Measurements from ENCODE around the gene CMIP.

The CMIP gene

DNA sequence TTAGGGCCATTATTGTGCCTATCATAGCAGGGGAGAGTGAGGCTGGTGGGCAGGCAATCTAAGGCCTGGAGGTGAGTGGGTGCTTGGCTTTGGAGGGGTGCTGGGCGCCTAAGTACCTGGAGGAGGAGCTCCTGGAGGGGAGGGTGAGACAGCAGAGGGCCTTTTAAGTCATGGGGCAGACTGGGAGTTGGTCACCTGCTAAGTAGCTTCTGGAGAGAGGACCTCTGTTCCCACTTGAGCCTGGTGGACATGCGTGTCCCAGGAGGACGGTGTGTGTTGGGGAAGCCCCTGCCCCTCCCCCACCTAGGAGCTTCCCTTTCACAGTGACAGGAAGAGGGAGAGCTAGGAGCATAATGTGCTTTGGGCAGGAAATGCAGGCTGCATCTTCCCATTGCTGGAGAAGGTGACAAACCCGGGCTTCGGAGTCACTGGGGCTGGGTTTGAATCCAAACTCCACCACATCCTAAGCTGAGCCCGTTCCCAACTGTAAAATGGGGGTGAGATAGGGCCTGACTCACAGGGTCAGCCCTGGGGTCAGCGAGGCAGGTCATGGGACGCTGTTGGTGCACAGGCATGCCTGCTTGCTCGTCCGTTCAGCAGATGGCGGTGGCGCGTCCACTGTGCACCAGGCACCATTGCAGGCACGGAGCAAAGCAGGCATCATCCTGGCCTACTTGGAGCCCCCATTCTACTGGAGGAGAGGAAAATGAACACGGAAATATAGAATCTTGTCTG is 37.9 kb downstream of the CMIP start:
- Histone ChIP-seq H3K4me2 (ENCODE audit: low read depth, low read length, poor library complexity, severe bottlenecking) (no peak overlapping the region), H3K9me3 (ENCODE audit: insufficient read depth, low read depth, low read length) (no peaks in the 10 kb centered on the region), H3K9me2 (replicated peaks; ENCODE audit: low read depth, low read length) (no peaks in the 10 kb centered on the region), H3K4me3 (ENCODE audit: low read length, poor library complexity, severe bottlenecking) (no peak overlapping the region), H3F3A (ENCODE audit: low read depth) (no peaks in the 10 kb centered on the region), H3K79me2 (ENCODE audit: insufficient read depth, low read length) (peaks cover 55% of the 10 kb centered on the region), H3K9ac (ENCODE audit: low read depth, low read length, poor library complexity, severe bottlenecking) (no peak overlapping the region), H3K36me3 (ENCODE audit: insufficient read depth, low read length) (no peaks in the 10 kb centered on the region), H3K27me3 (ENCODE audit: insufficient read depth, low read length, poor library complexity, severe bottlenecking) (no peaks in the 10 kb centered on the region), H3K4me1 (ENCODE audit: insufficient read depth, low read length, poor library complexity, severe bottlenecking) (peaks cover 35% of the 10 kb centered on the region), H4K20me1 (ENCODE audit: insufficient read depth, low read length, poor library complexity, severe bottlenecking) (peaks cover 8% of the 10 kb centered on the region), H2AFZ (ENCODE audit: low read length) (no peak overlapping the region)
- no peak for TF ChIP-seq EZH2phosphoT487 (IDR thresholded peaks at IDR 0.05; ENCODE audit: borderline replicate concordance)
- TF ChIP-seq, protein P1, sequence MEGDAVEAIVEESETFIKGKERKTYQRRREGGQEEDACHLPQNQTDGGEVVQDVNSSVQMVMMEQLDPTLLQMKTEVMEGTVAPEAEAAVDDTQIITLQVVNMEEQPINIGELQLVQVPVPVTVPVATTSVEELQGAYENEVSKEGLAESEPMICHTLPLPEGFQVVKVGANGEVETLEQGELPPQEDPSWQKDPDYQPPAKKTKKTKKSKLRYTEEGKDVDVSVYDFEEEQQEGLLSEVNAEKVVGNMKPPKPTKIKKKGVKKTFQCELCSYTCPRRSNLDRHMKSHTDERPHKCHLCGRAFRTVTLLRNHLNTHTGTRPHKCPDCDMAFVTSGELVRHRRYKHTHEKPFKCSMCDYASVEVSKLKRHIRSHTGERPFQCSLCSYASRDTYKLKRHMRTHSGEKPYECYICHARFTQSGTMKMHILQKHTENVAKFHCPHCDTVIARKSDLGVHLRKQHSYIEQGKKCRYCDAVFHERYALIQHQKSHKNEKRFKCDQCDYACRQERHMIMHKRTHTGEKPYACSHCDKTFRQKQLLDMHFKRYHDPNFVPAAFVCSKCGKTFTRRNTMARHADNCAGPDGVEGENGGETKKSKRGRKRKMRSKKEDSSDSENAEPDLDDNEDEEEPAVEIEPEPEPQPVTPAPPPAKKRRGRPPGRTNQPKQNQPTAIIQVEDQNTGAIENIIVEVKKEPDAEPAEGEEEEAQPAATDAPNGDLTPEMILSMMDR (conservative IDR thresholded peaks at IDR 0.05; ENCODE audit: low read length), result no peak

DNA sequence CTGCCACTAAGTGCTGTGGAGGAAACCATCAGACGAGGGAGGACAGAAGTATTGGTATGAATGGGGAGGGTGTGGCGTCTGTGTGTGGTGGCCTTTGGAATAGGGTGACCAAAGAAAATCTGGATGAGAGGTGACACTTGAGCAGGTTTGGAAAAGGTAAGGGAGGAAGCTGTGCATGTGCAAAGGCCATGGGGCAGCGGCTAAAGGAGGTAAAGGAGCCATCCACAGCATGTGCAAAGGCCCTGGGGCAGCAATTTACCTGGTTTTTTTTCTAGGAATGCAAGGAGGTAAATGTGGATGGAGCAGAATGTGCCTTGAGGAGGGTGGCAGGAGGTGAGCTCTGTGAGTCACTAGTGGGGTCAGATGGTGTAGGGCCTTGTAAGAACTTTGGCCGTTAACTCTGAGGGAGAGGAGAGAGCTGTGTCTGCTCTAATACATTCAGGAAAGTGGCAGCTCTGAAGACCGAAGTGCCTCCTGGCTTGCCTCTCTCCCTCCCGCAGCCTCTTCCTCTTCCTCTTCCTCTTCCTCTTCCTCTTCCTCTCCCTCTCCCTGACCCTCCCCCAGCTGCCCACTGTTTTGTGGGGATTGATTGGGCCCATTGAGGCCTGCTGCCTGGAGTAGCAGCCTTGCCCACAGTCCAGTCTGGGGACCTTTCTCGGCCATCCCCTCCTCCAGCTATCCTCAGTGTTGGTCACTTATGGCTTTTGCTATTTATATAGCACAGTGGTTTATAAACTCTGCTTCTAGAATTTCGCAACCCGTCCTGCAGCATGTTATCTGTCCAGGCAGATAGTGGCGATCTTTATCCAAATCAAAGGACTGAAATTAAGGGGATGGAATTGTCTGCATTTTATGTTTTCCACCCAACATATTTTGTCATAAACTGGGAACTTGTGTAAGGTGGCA is 38.7 kb downstream of the CMIP start:
- peaks cover 32% of the 10 kb centered on the region for H3K4me1 ChIP-seq (ENCODE audit: insufficient read depth, low read length, poor library complexity, severe bottlenecking)

GRCh38 chr16:81483970-81484595 is 39.5 kb downstream of the CMIP start:
- H3F3A ChIP-seq (ENCODE audit: low read depth), result no peaks in the 10 kb centered on the region
- H3K9ac ChIP-seq (ENCODE audit: low read depth, low read length, poor library complexity, severe bottlenecking), result no peak overlapping the region
- no peaks in the 10 kb centered on the region for H3K27me3 ChIP-seq (ENCODE audit: insufficient read depth, low read length, poor library complexity, severe bottlenecking)
- H3K9me3 ChIP-seq (ENCODE audit: insufficient read depth, low read depth, low read length), result no peaks in the 10 kb centered on the region
- H3K4me1 ChIP-seq (ENCODE audit: insufficient read depth, low read length, poor library complexity, severe bottlenecking), result peaks cover 27% of the 10 kb centered on the region
- no peaks in the 10 kb centered on the region for H3K9me2 ChIP-seq (replicated peaks; ENCODE audit: low read depth, low read length)
- H3K36me3 ChIP-seq (ENCODE audit: insufficient read depth, low read length), result no peaks in the 10 kb centered on the region
- H3K79me2 ChIP-seq (ENCODE audit: insufficient read depth, low read length), result peaks cover 63% of the 10 kb centered on the region
- no peak overlapping the region for H3K4me2 ChIP-seq (ENCODE audit: low read depth, low read length, poor library complexity, severe bottlenecking)
- TF ChIP-seq, protein P1 (conservative IDR thresholded peaks at IDR 0.05; ENCODE audit: low read length), result no peak
- no peak for TF ChIP-seq EZH2phosphoT487 (IDR thresholded peaks at IDR 0.05; ENCODE audit: borderline replicate concordance)
- peaks cover 8% of the 10 kb centered on the region for H4K20me1 ChIP-seq (ENCODE audit: insufficient read depth, low read length, poor library complexity, severe bottlenecking)
- no peak overlapping the region for H2AFZ ChIP-seq (ENCODE audit: low read length)
- no peak overlapping the region for H3K4me3 ChIP-seq (ENCODE audit: low read length, poor library complexity, severe bottlenecking)

More for the DNA sequence above, 38.7 kb downstream of the CMIP start:
- Histone ChIP-seq H3K9me3 (ENCODE audit: insufficient read depth, low read depth, low read length) (no peaks in the 10 kb centered on the region), H3K9ac (ENCODE audit: low read depth, low read length, poor library complexity, severe bottlenecking) (no peak overlapping the region), H3F3A (ENCODE audit: low read depth) (no peaks in the 10 kb centered on the region), H2AFZ (ENCODE audit: low read length) (no peak overlapping the region), H3K9me2 (replicated peaks; ENCODE audit: low read depth, low read length) (no peaks in the 10 kb centered on the region), H3K4me2 (ENCODE audit: low read depth, low read length, poor library complexity, severe bottlenecking) (no peak overlapping the region), H3K4me3 (ENCODE audit: low read length, poor library complexity, severe bottlenecking) (no peak overlapping the region), H3K79me2 (ENCODE audit: insufficient read depth, low read length) (peaks cover 60% of the 10 kb centered on the region), H3K36me3 (ENCODE audit: insufficient read depth, low read length) (no peaks in the 10 kb centered on the region), H3K27me3 (ENCODE audit: insufficient read depth, low read length, poor library complexity, severe bottlenecking) (no peaks in the 10 kb centered on the region), H4K20me1 (ENCODE audit: insufficient read depth, low read length, poor library complexity, severe bottlenecking) (peaks cover 8% of the 10 kb centered on the region)
- no peak for TF ChIP-seq EZH2phosphoT487 (IDR thresholded peaks at IDR 0.05; ENCODE audit: borderline replicate concordance)
- TF ChIP-seq, protein P1 (conservative IDR thresholded peaks at IDR 0.05; ENCODE audit: low read length), result no peak

Data from Loucy (cell line).